Heart left ventricle (tissue), 16 donors: ENCODE results near the gene SLC29A3. TPM values are rescaled to one million over a fixed set of nuclear protein-coding genes. Genes with fewer than 3 reads are reported as not detected.

ENCODE experiments used
- ATAC-seq, 4 donors: fragments of 200-7000 bp; cut with Tn5 transposase; one replicate each; pipeline ENCODE4 v1.9.1; 2020 to 2022; ENCODE audit warnings: moderate library complexity in 4 of 4, mild to moderate bottlenecking in 3 of 4, moderate number of reproducible peaks in 1 of 4
- DNase-seq, 5 donors: peaks; one replicate each; pipeline ENCODE4 v3.0.0-alpha.2; 2020
- H3K27ac ChIP-seq, 12 donors: fragments of 200-600 bp; sonication (generic) in 4 of 12; one replicate each; pipeline versions ENCODE4 v1.5.0 to v1.8.0; 2016 to 2022; ENCODE audit warnings: mild to moderate bottlenecking in 2 of 12
- H3K27me3 ChIP-seq, 9 donors: fragments of 200-600 bp; sonication (generic) in 2 of 9; one replicate each; pipeline versions ENCODE4 v1.5.1 to v1.8.0; 2016 to 2022; ENCODE audit warnings: mild to moderate bottlenecking in 3 of 9
- H3K36me3 ChIP-seq, 9 donors: fragments of 200-600 bp; sonication (generic) in 2 of 9; one replicate each; pipeline versions ENCODE4 v1.5.0 to v1.8.0; 2018 to 2022; ENCODE audit warnings: mild to moderate bottlenecking in 2 of 9
- H3K4me1 ChIP-seq, 12 donors: fragments of 200-600 bp; sonication (generic) in 4 of 12; one replicate each; pipeline versions ENCODE4 v1.5.0 to v1.8.0; 2016 to 2022; ENCODE audit warnings: mild to moderate bottlenecking in 3 of 12
- H3K4me3 ChIP-seq, 12 donors: fragments of 200-600 bp; sonication (generic) in 4 of 12; one replicate each; pipeline versions ENCODE4 v1.5.0 to v1.8.0; 2017 to 2022; ENCODE audit warnings: mild to moderate bottlenecking in 9 of 12, moderate library complexity in 4 of 12
- H3K9me3 ChIP-seq, 12 donors: fragments of 200-600 bp; sonication (generic) in 4 of 12; one replicate each; pipeline versions ENCODE4 v1.5.0 to v1.8.0; 2016 to 2022; ENCODE audit warnings: mild to moderate bottlenecking in 1 of 12
- POLR2A ChIP-seq, 2 donors: fragments of 450-650 bp; IDR thresholded peaks; one replicate each; pipeline ENCODE4 v1.6.1; 2017; ENCODE audit warnings: antibody characterized with exemption in 2 of 2, mild to moderate bottlenecking in 2 of 2, moderate library complexity in 2 of 2
- WGBS, 4 donors: extraction: QIAGEN DNeasy Blood & Tissue Kit in 2 of 4; methylation state at CpG; one replicate each; pipeline versions ENCODE4 v1.1.5 to v1.1.7; 2013 to 2018; 5-methylcytosine and 5-hydroxymethylcytosine counted together
- intact Hi-C, 10 donors: fragments of 100-400 bp; cut with DNase I; formaldehyde crosslinking; loops; one replicate each; pipeline versions ENCODE4 v1.11.1 to v1.14.2; 2022
- polyA plus RNA-seq, 2 donors: library from polyadenylated mRNA; stranded (reverse); fragments of 200-250 nt; gene quantifications; one replicate each; pipeline ENCODE4 v1.2.3, GENCODE V29; 2013
- total RNA-seq, 9 donors: library from RNA; depleted of rRNA in 2 of 9; stranded (reverse); fragments of >200 nt in 2 of 9; fragmentation: NEBNext Ultra II Directional in 3 of 9; extraction: Animal tissue kit (Norgen Biotek cat#: 25700) in 3 of 9; gene quantifications; one replicate each; pipeline versions ENCODE4 v1.1.0 to v1.2.4, GENCODE V29; 2016 to 2023
- TF ChIP-seq, protein P1 (sequence below), 12 donors: fragments of 200-600 bp; sonication (generic) in 4 of 12; IDR thresholded peaks; one replicate each; pipeline versions ENCODE4 v1.5.0 to v1.8.0; 2018 to 2022; ENCODE audit warnings: antibody characterized with exemption in 12 of 12, mild to moderate bottlenecking in 5 of 12
- donor health status: ischemic (EF 13 %, LVEDD 7.1; RV severe dilation, severe dysfunction).
- donor health status: healthy with polysubstance abuse.
- donor health status: DM: no; HTN: yes; CAD: no.
- donor health status: DM: no; HTN: no; CAD: no.
- donor health status: ischemic (EF 25% LVEDD 6.9; RV normal size, moderate dysfunction).
- donor health status: ischemic (EF 25% LVEDD 5.7; RV mildly dilated, moderate dysfunction).
- donor health status: healthy.
- donor health status: DM: yes; HTN: yes; CAD: no.
- donor health status: ischemic (EF 35%, LVEDD 5.7; RV mildly dilated, moderate dysfunction).
- donor health status: nonischemic (EF 11% LVEDD 7.7; RV severe dilation, severe dysfunction).
- donor health status: DM: yes; HTN: yes; CAD: no.
- donor health status: PGD.
- donor health status: ischemic (EF 29% LVEDD 5.4; RV normal size, mild dysfunction).
- donor health status: nonischemic (EF 23%, LVEDD 6.1; RV moderate dilation, normal function).

SLC29A3 gene
- total and polyA plus RNA-seq, 11 donors: 0.76 to 6.2 (median 1.6) TPM

DNA sequence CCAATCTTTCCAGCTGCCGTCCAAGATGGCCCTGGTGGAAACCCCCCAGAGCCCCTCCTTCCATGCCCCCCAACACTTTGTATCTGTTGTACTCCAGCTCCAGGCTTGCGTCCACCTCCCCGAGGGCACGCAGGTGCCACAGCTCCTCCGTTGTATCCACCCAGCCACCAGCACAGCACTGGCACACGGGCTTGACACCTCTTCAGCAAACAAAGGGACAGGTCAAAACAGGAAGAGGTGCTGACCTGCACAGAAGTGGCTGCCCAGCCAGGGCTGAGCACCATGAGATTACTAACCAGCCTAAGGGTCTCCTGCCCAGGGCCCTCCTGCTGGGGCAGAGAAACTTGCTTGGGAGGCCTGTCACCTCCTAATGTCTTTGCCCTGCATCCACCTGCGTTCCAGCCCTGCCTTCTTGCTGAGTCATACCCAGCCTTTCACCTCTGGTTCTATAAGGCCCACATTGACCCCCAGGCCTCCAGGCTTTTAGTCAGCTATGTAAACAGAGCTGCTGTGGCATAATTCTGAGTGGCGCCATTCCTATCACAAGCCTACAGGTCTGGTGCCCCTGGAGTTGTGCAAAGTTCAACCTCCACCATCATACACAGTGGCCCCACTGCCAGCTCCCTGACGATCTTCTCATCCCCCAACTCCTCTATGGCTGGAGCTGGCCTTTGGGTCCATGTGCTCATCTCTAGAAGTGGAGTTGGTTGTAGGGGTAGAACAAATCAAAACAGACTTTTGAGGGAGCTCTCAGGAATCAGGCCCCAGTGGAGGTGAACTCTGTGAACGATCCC, 20.9 kb downstream of the SLC29A3 start:
- Histone ChIP-seq H3K4me1 (peaks cover 0 to 24% (median 0%) of the 10 kb centered on the region in 12 donors), H3K27ac (no peak overlapping the region), H3K9me3 (no peaks in the 10 kb centered on the region), H3K4me3 (no peak overlapping the region), H3K36me3 (peaks cover 0 to 14% (median 0%) of the 10 kb centered on the region in 9 donors), H3K27me3 (no peaks in the 10 kb centered on the region)
- TF ChIP-seq, protein P1, sequence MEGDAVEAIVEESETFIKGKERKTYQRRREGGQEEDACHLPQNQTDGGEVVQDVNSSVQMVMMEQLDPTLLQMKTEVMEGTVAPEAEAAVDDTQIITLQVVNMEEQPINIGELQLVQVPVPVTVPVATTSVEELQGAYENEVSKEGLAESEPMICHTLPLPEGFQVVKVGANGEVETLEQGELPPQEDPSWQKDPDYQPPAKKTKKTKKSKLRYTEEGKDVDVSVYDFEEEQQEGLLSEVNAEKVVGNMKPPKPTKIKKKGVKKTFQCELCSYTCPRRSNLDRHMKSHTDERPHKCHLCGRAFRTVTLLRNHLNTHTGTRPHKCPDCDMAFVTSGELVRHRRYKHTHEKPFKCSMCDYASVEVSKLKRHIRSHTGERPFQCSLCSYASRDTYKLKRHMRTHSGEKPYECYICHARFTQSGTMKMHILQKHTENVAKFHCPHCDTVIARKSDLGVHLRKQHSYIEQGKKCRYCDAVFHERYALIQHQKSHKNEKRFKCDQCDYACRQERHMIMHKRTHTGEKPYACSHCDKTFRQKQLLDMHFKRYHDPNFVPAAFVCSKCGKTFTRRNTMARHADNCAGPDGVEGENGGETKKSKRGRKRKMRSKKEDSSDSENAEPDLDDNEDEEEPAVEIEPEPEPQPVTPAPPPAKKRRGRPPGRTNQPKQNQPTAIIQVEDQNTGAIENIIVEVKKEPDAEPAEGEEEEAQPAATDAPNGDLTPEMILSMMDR (IDR thresholded peaks at IDR 0.05): no peak
- no peak for TF ChIP-seq POLR2A (IDR thresholded peaks at IDR 0.05)
- no peak for DNase-seq
- intact Hi-C loops: no loop called here
- ATAC-seq: no peak
- WGBS, 4 donors: 92 to 98% (median 95%) methylated on average over 10 of the region's 10 CpGs

DNA sequence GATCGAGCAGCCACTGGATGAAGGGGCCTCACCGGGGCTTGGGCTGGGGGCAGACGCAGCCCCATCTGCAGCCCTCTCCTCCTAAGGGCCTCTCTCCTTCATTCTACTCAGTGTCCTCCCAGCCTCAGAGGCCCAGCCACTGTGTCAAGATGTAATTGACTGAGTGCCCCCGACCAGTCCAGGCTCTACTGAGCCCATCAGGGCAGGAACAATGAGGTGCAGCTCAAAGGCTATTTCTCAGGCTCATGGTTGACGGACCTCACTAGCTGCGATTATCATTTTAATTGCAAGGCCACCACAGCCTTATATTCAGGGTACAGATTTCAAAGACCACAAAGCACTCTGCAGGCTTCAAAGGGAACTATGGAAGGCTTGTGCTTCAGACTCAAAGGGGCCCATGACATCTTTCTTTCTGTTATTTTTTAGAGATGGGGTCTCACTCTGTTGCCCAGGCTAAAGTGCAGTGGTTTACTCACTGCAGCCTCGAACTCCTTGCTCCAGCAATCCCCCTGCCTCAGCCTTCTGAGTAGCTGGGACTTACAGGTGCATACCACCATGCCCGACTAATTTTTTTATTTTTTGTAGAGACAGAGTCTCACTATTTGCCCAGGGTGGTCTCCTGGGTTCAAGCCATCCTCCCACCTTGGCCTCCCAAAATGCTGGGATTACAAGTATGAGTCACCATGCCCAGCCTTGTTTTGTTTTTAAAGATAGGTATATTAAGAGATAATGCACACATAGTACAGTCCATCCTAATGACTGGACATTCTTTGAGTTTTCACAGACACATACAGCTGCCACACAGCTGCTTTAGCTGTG, 23.7 kb downstream of the SLC29A3 start:
- Histone ChIP-seq H3K36me3 (peaks cover 0 to 14% (median 0%) of the 10 kb centered on the region in 9 donors), H3K4me1 (peaks cover 0 to 24% (median 0%) of the 10 kb centered on the region in 12 donors), H3K4me3 (no peak overlapping the region), H3K27me3 (no peaks in the 10 kb centered on the region), H3K27ac (peak overlapping the region in 1 of 12 donors; percentile 62), H3K9me3 (no peaks in the 10 kb centered on the region)
- ATAC-seq: no peak
- no peak for DNase-seq
- WGBS, 4 donors: 88 to 95% (median 92%) methylated on average over 8 of the region's 8 CpGs
- intact Hi-C loops: no loop called here
- no peak for TF ChIP-seq POLR2A (IDR thresholded peaks at IDR 0.05)
- TF ChIP-seq, protein P1 (IDR thresholded peaks at IDR 0.05): no peak

DNA sequence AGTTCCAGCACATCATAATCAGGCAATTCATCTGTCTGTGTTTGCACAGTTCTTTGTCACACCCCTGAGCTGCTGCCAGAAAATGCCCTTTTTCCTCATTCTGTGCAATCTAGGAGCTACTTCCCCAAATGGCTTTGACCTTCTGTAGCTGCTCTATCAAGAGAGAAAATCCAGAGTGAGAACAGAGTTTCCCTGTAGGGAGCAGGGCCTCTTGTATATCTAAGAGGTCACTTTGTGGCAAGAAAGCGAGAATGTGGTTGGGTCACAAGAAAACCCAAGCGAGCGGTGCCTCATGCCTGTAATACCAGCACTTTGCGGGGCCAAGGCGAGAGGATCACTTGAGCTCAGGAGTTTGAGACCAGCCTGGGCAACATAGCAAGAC, 24.3 kb downstream of the SLC29A3 start:
- no peak overlapping the region for H3K4me3 ChIP-seq
- DNase-seq: no peak
- intact Hi-C loops: no loop called here
- no peaks in the 10 kb centered on the region for H3K27me3 ChIP-seq
- ATAC-seq: peak in 2 of 4 donors; percentile 34 to 51
- peaks cover 0 to 12% (median 0%) of the 10 kb centered on the region in 9 donors for H3K36me3 ChIP-seq
- peaks cover 0 to 24% (median 0%) of the 10 kb centered on the region in 12 donors for H3K4me1 ChIP-seq
- 85 to 92% (median 89%) methylated on average over 5 of the region's 5 CpGs for WGBS, 4 donors
- peak overlapping the region in 1 of 12 donors; percentile 76 for H3K27ac ChIP-seq
- no peaks in the 10 kb centered on the region for H3K9me3 ChIP-seq
- no peak for TF ChIP-seq POLR2A (IDR thresholded peaks at IDR 0.05)
- TF ChIP-seq, protein P1 (IDR thresholded peaks at IDR 0.05): no peak
